Retinal pigment epithelial cell (primary cell): ENCODE data around the gene ING3.

Source experiments
- DNase-seq: peaks from one replicate; pipeline ENCODE4 v3.0.0-alpha.2; 2010; ENCODE audit warnings: low read depth
- H3K4me3 ChIP-seq: 2 replicates; pipeline ENCODE4 v1.5.1; 2011; ENCODE audit warnings: mild to moderate bottlenecking, low read length, control low read depth, moderate library complexity
- CTCF ChIP-seq: conservative IDR thresholded peaks from 2 replicates; pipeline ENCODE4 v1.5.1; 2011; ENCODE audit warnings: low read depth, low read length, control low read depth, inconsistent platforms

ING3 gene

GRCh38 chr7:121012170-121012874, 61.7 kb downstream of the ING3 start:
- no peak for TF ChIP-seq CTCF
- DNase-seq, result no peak
- no peak overlapping the region for H3K4me3 ChIP-seq

- no peak for DNase-seq
- no peak for TF ChIP-seq CTCF
- H3K4me3 ChIP-seq, result no peak overlapping the region
Observed at GRCh38 chr7:121012919-121013318, 62.3 kb downstream of the ING3 start.

GRCh38 chr7:121015560-121015959, 65.0 kb downstream of the ING3 start:
- TF ChIP-seq CTCF, result no peak
- no peak overlapping the region for H3K4me3 ChIP-seq
- no peak for DNase-seq

GRCh38 chr7:121016966-121017365, 66.4 kb downstream of the ING3 start:
- no peak for TF ChIP-seq CTCF
- DNase-seq, result no peak
- H3K4me3 ChIP-seq, result no peak overlapping the region

GRCh38 chr7:121017586-121017985, 67.0 kb downstream of the ING3 start:
- TF ChIP-seq CTCF, result no peak
- DNase-seq, result no peak
- H3K4me3 ChIP-seq, result no peak overlapping the region

- no peak for DNase-seq
- no peak overlapping the region for H3K4me3 ChIP-seq
- no peak for TF ChIP-seq CTCF
Observed at GRCh38 chr7:121019018-121019417, 68.4 kb downstream of the ING3 start.

- no peak for TF ChIP-seq CTCF
- DNase-seq, result no peak
- H3K4me3 ChIP-seq, result no peak overlapping the region
Observed at GRCh38 chr7:121020249-121020988, 69.8 kb downstream of the ING3 start.
